Gastrocnemius medialis (tissue), 4 donors: Measurements from ENCODE around the gene SMARCA4. TPM values are rescaled to one million over a fixed set of nuclear protein-coding genes. Genes with fewer than 3 reads are reported as not detected.

Experiments
- ATAC-seq, 2 donors: fragments of 150-250 bp; one replicate each; pipeline ENCODE4 v1.9.1; 2016
- DNase-seq, 2 donors: peaks; one replicate each; pipeline ENCODE4 v3.0.0-alpha.2; 2019
- H3K27ac ChIP-seq, 4 donors: fragments of 200-600 bp; sonication (generic); 1 replicate in 1 of 4; 2 replicates in 3 of 4; pipeline ENCODE4 v1.5.1; 2016 to 2018; ENCODE audit warnings: mild to moderate bottlenecking in 2 of 4, moderate library complexity in 1 of 4
- H3K27me3 ChIP-seq, 3 donors: fragments of 200-600 bp; sonication (generic) in 2 of 3; 1 replicate in 1 of 3; 2 replicates in 2 of 3; pipeline versions ENCODE4 v1.5.1 to v1.6.0; 2016 to 2019; ENCODE audit warnings: mild to moderate bottlenecking in 1 of 3, moderate library complexity in 1 of 3
- H3K36me3 ChIP-seq, 2 donors: fragments of 200-600 bp; sonication (generic) in 1 of 2; one replicate each; pipeline ENCODE4 v1.5.1; 2017 to 2018
- H3K4me1 ChIP-seq, 2 donors: fragments of 200-600 bp; sonication (generic) in 1 of 2; one replicate each; pipeline ENCODE4 v1.5.1; 2016 to 2017; ENCODE audit warnings: mild to moderate bottlenecking in 2 of 2
- H3K4me3 ChIP-seq, 4 donors: fragments of 200-600 bp; sonication (generic) in 3 of 4; 1 replicate in 1 of 4; 2 replicates in 3 of 4; pipeline ENCODE4 v1.5.1; 2016 to 2019; ENCODE audit warnings: mild to moderate bottlenecking in 2 of 4
- H3K9me3 ChIP-seq, 3 donors: fragments of 200-600 bp; sonication (generic) in 2 of 3; 1 replicate in 1 of 3; 2 replicates in 2 of 3; pipeline ENCODE4 v1.5.1; 2016 to 2019
- POLR2A ChIP-seq, 2 donors: fragments of 450-650 bp; IDR thresholded peaks; one replicate each; pipeline ENCODE4 v1.6.1; 2017; ENCODE audit warnings: antibody characterized with exemption in 2 of 2, mild to moderate bottlenecking in 2 of 2, moderate library complexity in 2 of 2
- in situ Hi-C, 4 donors: fragments of 200-750 bp; cut with MboI; loops; one replicate each; pipeline versions ENCODE4 v1.15.0 to v1.8.0; 2017; ENCODE audit warnings: low sequenced_read_pairs in 4 of 4
- intact Hi-C: fragments of 100-400 bp; cut with DNase I; formaldehyde crosslinking; loops from one replicate; pipeline ENCODE4 v1.15.1; 2023; ENCODE audit warnings: low total_unique reads
- total RNA-seq, 4 donors: library from RNA; depleted of rRNA; stranded (reverse); fragments of >200 nt; gene quantifications; one replicate each; pipeline versions ENCODE4 v1.1.0 to v1.2.3, GENCODE V29; 2016
- TF ChIP-seq, protein P1 (sequence below), 5 experiments: fragments of 450-650 bp in 3 of 5; fragments of 200-600 bp in 2 of 5; sonication (generic) in 2 of 5; IDR thresholded peaks in 4 of 5; conservative IDR thresholded peaks in 1 of 5; 1 replicate in 4 of 5; 2 replicates in 1 of 5; pipeline ENCODE4 v1.5.1; 2016 to 2019; ENCODE audit warnings: antibody characterized with exemption in 5 of 5, mild to moderate bottlenecking in 3 of 5, moderate library complexity in 3 of 5

The SMARCA4 gene
- total RNA-seq, 4 donors from 2014 or later, result 24.0 to 72.6 (median 68.7) TPM

DNA sequence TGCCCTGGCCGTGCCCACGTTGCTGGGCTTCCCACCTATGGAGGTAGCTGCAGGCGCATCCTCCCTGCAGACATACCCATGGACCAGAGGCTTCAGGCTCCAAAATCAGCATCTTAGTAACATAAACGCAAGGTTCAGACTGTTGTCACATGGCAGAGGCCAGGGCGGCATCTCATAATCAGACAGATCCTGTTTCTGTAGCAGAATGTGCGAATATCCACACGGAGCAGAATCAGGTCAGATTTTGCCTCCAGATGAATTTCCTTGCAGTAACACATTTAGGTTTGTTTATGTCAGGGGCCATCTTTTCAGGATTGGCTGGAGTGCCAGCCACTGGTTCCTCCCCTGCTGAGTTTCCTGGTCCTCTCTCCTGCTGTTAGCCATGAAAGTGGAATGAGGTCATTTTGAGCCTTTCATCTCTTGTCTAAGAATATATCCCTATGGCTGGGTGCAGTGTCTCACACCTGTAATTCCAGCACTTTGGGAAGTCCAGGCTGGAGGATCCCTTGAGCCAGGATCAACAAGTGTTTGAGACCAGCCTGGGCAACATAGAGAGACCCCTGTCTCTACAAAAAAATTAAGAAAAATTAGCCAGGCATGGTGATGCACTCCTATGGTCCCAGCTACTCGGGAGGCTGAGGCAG is 20.5 kb downstream of the SMARCA4 start:
- peaks cover 10 to 15% of the 10 kb centered on the region in 2 donors for H3K4me1 ChIP-seq
- H3K9me3 ChIP-seq, result no peaks in the 10 kb centered on the region
- TF ChIP-seq POLR2A (IDR thresholded peaks at IDR 0.05), result no peak
- no peak overlapping the region for H3K4me3 ChIP-seq
- no peak for DNase-seq
- intact Hi-C loops, result no loop called here
- H3K27ac ChIP-seq, result no peak overlapping the region
- no peaks in the 10 kb centered on the region for H3K27me3 ChIP-seq
- no peak for ATAC-seq
- peaks cover 0 to 25% of the 10 kb centered on the region in 2 donors for H3K36me3 ChIP-seq
- in situ Hi-C loops, result no loop called here

DNA sequence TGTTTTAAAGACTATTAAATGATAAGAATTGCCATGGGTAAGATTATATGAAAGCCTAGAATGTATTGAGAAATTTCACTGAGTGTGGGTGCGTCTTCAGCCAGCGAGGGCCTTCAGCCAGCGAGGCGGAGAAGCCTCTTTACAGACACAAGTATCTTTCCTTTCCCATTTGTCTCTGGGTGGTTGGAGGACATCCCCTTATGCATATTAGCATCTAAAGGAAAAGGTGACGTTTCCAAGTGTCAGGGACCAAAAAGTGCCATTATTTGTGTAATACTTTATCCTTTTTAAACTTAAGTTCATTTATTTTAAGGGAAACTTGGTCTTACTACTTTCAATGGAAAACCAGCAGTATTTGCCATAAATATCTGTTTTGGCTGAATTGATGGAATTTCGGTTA is 22.2 kb downstream of the SMARCA4 start:
- in situ Hi-C loops (no loop called here), intact Hi-C loops (no loop called here)
- peaks cover 0 to 34% of the 10 kb centered on the region in 2 donors for H3K36me3 ChIP-seq
- DNase-seq (no peak), ATAC-seq (no peak)
- no peaks in the 10 kb centered on the region for H3K9me3 ChIP-seq
- H3K27me3 ChIP-seq, result no peaks in the 10 kb centered on the region
- TF ChIP-seq, protein P1, sequence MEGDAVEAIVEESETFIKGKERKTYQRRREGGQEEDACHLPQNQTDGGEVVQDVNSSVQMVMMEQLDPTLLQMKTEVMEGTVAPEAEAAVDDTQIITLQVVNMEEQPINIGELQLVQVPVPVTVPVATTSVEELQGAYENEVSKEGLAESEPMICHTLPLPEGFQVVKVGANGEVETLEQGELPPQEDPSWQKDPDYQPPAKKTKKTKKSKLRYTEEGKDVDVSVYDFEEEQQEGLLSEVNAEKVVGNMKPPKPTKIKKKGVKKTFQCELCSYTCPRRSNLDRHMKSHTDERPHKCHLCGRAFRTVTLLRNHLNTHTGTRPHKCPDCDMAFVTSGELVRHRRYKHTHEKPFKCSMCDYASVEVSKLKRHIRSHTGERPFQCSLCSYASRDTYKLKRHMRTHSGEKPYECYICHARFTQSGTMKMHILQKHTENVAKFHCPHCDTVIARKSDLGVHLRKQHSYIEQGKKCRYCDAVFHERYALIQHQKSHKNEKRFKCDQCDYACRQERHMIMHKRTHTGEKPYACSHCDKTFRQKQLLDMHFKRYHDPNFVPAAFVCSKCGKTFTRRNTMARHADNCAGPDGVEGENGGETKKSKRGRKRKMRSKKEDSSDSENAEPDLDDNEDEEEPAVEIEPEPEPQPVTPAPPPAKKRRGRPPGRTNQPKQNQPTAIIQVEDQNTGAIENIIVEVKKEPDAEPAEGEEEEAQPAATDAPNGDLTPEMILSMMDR (IDR thresholded peaks at IDR 0.05 in 4 of 5, conservative IDR thresholded peaks at IDR 0.05 in 1 of 5), result no peak
- no peak for TF ChIP-seq POLR2A (IDR thresholded peaks at IDR 0.05)
- no peak overlapping the region for H3K4me3 ChIP-seq
- H3K27ac ChIP-seq, result no peak overlapping the region
- no peaks in the 10 kb centered on the region for H3K4me1 ChIP-seq

DNA sequence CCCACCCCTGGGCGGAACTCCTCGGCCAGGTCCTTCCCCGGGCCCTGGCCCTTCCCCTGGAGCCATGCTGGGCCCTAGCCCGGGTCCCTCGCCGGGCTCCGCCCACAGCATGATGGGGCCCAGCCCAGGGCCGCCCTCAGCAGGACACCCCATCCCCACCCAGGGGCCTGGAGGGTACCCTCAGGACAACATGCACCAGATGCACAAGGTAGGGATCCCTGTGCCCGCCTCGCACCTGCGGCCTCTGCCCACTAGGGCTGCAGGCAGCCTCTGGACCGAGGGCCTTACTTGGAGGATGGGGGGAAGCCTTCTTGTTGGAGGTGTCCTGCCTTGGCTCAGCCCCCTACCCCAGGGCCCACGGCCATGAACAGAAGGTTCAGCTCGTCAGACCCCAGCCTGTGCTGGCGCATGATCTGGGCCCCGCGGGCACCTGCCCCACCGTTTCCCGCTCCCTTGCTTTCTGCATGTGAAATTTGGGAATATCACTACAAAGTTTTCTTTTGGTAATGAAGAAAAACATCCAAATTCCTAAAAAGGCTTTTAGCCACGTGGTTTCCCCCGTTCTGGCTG is 23.4 kb downstream of the SMARCA4 start:
- Histone ChIP-seq H3K27me3 (no peaks in the 10 kb centered on the region), H3K27ac (no peak overlapping the region), H3K4me1 (peaks cover 0 to 3% of the 10 kb centered on the region in 2 donors), H3K4me3 (no peak overlapping the region), H3K9me3 (no peaks in the 10 kb centered on the region), H3K36me3 (peaks cover 0 to 46% of the 10 kb centered on the region in 2 donors)
- no peak for DNase-seq
- TF ChIP-seq POLR2A (IDR thresholded peaks at IDR 0.05), result no peak
- in situ Hi-C loops (no loop called here), intact Hi-C loops (no loop called here)
- ATAC-seq, result no peak

DNA sequence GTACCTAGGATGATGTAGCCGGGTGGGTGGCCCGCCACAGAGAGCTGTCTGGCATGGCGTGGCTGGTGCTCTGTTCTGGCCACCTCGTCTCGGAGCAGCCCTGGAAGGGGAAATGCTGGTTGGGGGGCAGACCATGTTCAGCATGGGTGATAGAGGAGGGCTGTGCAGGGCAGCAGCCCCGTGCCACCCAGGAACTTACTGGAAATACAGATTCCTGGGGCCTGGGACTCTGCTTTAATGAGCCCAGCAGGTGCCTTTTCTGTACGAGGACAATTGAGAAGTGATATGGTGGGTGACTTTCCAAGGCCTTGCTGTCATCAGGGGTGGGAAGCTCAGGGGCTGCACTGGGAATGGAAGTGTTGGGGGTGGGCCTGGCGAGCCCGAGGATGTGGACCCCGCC is 24.7 kb downstream of the SMARCA4 start:
- Histone ChIP-seq H3K4me3 (no peak overlapping the region), H3K27ac (no peak overlapping the region), H3K27me3 (no peaks in the 10 kb centered on the region), H3K4me1 (peaks cover 0 to 3% of the 10 kb centered on the region in 2 donors), H3K9me3 (no peaks in the 10 kb centered on the region), H3K36me3 (peaks cover 0 to 58% of the 10 kb centered on the region in 2 donors)
- in situ Hi-C loops (no loop called here), intact Hi-C loops (no loop called here)
- DNase-seq, result no peak
- TF ChIP-seq, protein P1 (IDR thresholded peaks at IDR 0.05 in 4 of 5, conservative IDR thresholded peaks at IDR 0.05 in 1 of 5), result no peak
- no peak for TF ChIP-seq POLR2A (IDR thresholded peaks at IDR 0.05)
- ATAC-seq, result no peak

DNA sequence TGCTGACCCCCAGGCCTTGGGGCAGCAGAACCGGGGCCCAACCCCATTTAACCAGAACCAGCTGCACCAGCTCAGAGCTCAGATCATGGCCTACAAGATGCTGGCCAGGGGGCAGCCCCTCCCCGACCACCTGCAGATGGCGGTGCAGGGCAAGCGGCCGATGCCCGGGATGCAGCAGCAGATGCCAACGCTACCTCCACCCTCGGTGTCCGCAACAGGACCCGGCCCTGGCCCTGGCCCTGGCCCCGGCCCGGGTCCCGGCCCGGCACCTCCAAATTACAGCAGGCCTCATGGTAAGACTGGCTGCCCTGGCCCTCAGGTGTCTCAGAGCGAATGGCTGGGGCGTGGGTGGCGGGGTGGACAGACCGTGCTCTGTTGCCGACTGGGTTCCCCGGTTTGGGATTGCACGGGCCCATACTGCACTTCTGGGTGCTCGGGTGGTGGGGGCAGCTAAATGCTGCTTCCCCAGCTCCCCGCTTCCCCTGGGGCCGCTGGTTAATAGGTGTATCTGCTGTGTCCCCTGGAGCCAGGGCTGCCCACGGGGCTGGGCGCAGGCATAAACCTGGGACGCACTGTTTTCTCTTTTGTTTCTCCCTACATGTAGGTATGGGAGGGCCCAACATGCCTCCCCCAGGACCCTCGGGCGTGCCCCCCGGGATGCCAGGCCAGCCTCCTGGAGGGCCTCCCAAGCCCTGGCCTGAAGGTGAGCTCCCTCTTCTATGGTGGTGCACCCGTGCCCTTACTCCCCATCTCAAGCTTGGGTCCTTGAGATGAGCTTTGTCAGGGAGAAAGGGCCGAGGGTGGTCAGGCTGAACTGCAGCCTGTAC is 25.7 kb downstream of the SMARCA4 start:
- Histone ChIP-seq H3K4me1 (peaks cover 0 to 3% of the 10 kb centered on the region in 2 donors), H3K36me3 (peaks cover 0 to 68% of the 10 kb centered on the region in 2 donors), H3K4me3 (no peak overlapping the region), H3K27me3 (no peaks in the 10 kb centered on the region), H3K9me3 (no peaks in the 10 kb centered on the region), H3K27ac (no peak overlapping the region)
- ATAC-seq (no peak), DNase-seq (no peak)
- TF ChIP-seq POLR2A (IDR thresholded peaks at IDR 0.05), result no peak
- TF ChIP-seq, protein P1 (IDR thresholded peaks at IDR 0.05 in 4 of 5, conservative IDR thresholded peaks at IDR 0.05 in 1 of 5), result no peak
- in situ Hi-C loops (no loop called here), intact Hi-C loops (no loop called here)
